Measurements from ENCODE around the gene NPR2. TPM values are rescaled to one million over a fixed set of nuclear protein-coding genes. Genes with fewer than 3 reads are reported as not detected.

The NPR2 gene
- total RNA-seq, 1 experiment from 2014 or later: 12.5 TPM

- no peak overlapping the region for H4K8ac ChIP-seq (replicated peaks; ENCODE audit: insufficient read length, low read depth, low read length)
- H3K4ac ChIP-seq (ENCODE audit: low read depth, low read length): no peak overlapping the region
- no peak overlapping the region for H2BK120ac ChIP-seq (ENCODE audit: low read depth, low read length, poor library complexity, severe bottlenecking)
- DNase-seq: peak; percentile 70
- H2AK5ac ChIP-seq (ENCODE audit: insufficient read length, low read length): no peak overlapping the region
- no peaks in the 10 kb centered on the region; the same call in 1 of the 2 replicates for H3K79me2 ChIP-seq (ENCODE audit: insufficient read depth, low read length)
- 0 out of 2 replicates have a peak overlapping the region, but pooled peaks have one; percentile 0 for H3K14ac ChIP-seq (ENCODE audit: insufficient read depth, low read length)
- H3K4me2 ChIP-seq (ENCODE audit: insufficient read depth, insufficient read length, low read length): peak overlapping the region; percentile 46
- H2BK5ac ChIP-seq (ENCODE audit: insufficient read length, low read length): no peak overlapping the region
- H3T11ph ChIP-seq (ENCODE audit: low read length): no peak overlapping the region
- H3K27ac Mint-ChIP-seq: peak overlapping the region; percentile 96 to 98 (median 97)
- H2BK15ac ChIP-seq (ENCODE audit: low read depth, low read length): no peak overlapping the region
- H3K9me3 ChIP-seq (ENCODE audit: control insufficient read depth, low read depth, low read length): no peaks in the 10 kb centered on the region
- H2BK20ac ChIP-seq (ENCODE audit: low read depth, low read length, poor library complexity, severe bottlenecking): no peak overlapping the region
- peak overlapping the region; percentile 51 for H3K9ac ChIP-seq (ENCODE audit: extremely low read depth, insufficient read length, low read length)
- no peaks in the 10 kb centered on the region for H4K20me1 ChIP-seq (ENCODE audit: control insufficient read depth, insufficient read depth, insufficient read length)
- H3K79me1 ChIP-seq (ENCODE audit: insufficient read depth, low read depth, low read length, poor library complexity, severe bottlenecking): no peaks in the 10 kb centered on the region
- no peaks in the 10 kb centered on the region for H3K27me3 ChIP-seq (ENCODE audit: insufficient read depth, low read length)
- no CpG with 5 or more reads among the region's 20 CpGs for WGBS (ENCODE audit: extremely low coverage, insufficient read length, low lambda C conversion rate)
- peaks cover 29 to 32% of the 10 kb centered on the region in 2 experiments for H3K4me1 Mint-ChIP-seq
- H4K5ac ChIP-seq (ENCODE audit: insufficient read length, low read depth, low read length): no peak overlapping the region
- H3K4me1 ChIP-seq (ENCODE audit: insufficient read depth, low read length): no peaks in the 10 kb centered on the region
- H3K27ac ChIP-seq (ENCODE audit: insufficient read length, low read depth, low read length): no peak overlapping the region
- H3K4me3 Mint-ChIP-seq: peak overlapping the region; percentile 93 to 97
- H3K18ac ChIP-seq (ENCODE audit: insufficient read length, low read depth, low read length): peak overlapping the region; percentile 45
- H4K91ac ChIP-seq (ENCODE audit: insufficient read length, low read depth, low read length): no peak overlapping the region
- H3K9me3 Mint-ChIP-seq: no peaks in the 10 kb centered on the region
- peaks cover 3% of the 10 kb centered on the region for H3K23me2 ChIP-seq (ENCODE audit: insufficient read length, low read depth, low read length, poor library complexity, severe bottlenecking)
- no peak overlapping the region for H2AFZ ChIP-seq (ENCODE audit: low read length)
- TF ChIP-seq CTCF (conservative IDR thresholded peaks at IDR 0.05): no peak
- no peak overlapping the region for H3K23ac ChIP-seq (ENCODE audit: insufficient read length, low read depth, low read length)
- no peak overlapping the region for H2BK12ac ChIP-seq (ENCODE audit: insufficient read length, low read depth, low read length)
- H3K36me3 Mint-ChIP-seq (ENCODE audit: insufficient read depth in 1 of 3, low read depth in 3 of 3): peaks cover 16 to 26% (median 23%) of the 10 kb centered on the region in 3 experiments; a peak in 6 of 7 replicates
- H3K27me3 Mint-ChIP-seq (ENCODE audit: low read depth): no peaks in the 10 kb centered on the region
- no peak overlapping the region for H3K56ac ChIP-seq (ENCODE audit: insufficient read length, low read depth, low read length)
Measured at GRCh38 chr9:35757226-35757891, 34.0 kb upstream of the NPR2 start.
